ENCODE results near the gene CMIP. TPM values are rescaled to one million over a fixed set of nuclear protein-coding genes. Genes with fewer than 3 reads are reported as not detected.

Gene CMIP
- total RNA-seq, 1 experiment from 2014 or later = 1.4 TPM

GRCh38 chr16:81755915-81756614 is 311.5 kb downstream of the CMIP start:
- H3K27me3 ChIP-seq = no peaks in the 10 kb centered on the region
- no peaks in the 10 kb centered on the region for H3K36me3 ChIP-seq
- H3K4me3 ChIP-seq = no peak overlapping the region
- no peaks in the 10 kb centered on the region for H3K9me3 ChIP-seq
- no peak for DNase-seq

- no peaks in the 10 kb centered on the region for H3K36me3 ChIP-seq
- no peaks in the 10 kb centered on the region for H3K9me3 ChIP-seq
- no peak overlapping the region for H3K4me3 ChIP-seq
- no peak for DNase-seq
- no peaks in the 10 kb centered on the region for H3K27me3 ChIP-seq
These were observed 312.2 kb downstream of the CMIP start for GRCh38 chr16:81756615-81757356.

GRCh38 chr16:81758376-81758775 is 313.8 kb downstream of the CMIP start:
- no peaks in the 10 kb centered on the region for H3K27me3 ChIP-seq
- no peak for DNase-seq
- no peaks in the 10 kb centered on the region for H3K9me3 ChIP-seq
- H3K4me3 ChIP-seq = no peak overlapping the region
- no peaks in the 10 kb centered on the region for H3K36me3 ChIP-seq

Other genes with a start within 250 kb of the CMIP start
- not detected in 2 replicates for gene BCO1, start 206.1 kb upstream of the CMIP start, total RNA-seq (2014; rRNA removed; shearing (Covaris generic); ENCODE audit: low replicate concordance)
- gene GAN, start 129.8 kb upstream of the CMIP start, total RNA-seq (2014; rRNA removed; shearing (Covaris generic); ENCODE audit: low replicate concordance) = 1.9 and 2.5 TPM in 2 replicates

All from MG63 (cell line).